Measurements from ENCODE around the gene ADAMTS4.
A peak's percentile ranks its signal among the peaks of the same experiment; 100 is the strongest.

The ADAMTS4 gene

GRCh38 chr1:161185732-161186311 is 13.0 kb downstream of the ADAMTS4 start:
- H3K27ac ChIP-seq: peak overlapping the region; percentile 78 to 99 (median 96)
- no peaks in the 10 kb centered on the region for H3K36me3 ChIP-seq
- TF ChIP-seq Cebpa-rat (IDR thresholded peaks at IDR 0.05): no peak
- H4K20me1 ChIP-seq: no peaks in the 10 kb centered on the region
- H3K4me3 ChIP-seq: peak overlapping the region in 5 of 10 experiments; percentile 8 to 52 (median 36); a peak in 10 of 20 replicates
- no peaks in the 10 kb centered on the region for H3K9me3 ChIP-seq (replicated peaks in 1 of 11)
- H3K27me3 ChIP-seq: no peaks in the 10 kb centered on the region
- H3K4me2 ChIP-seq: peak overlapping the region; percentile 64 to 95 (median 83)
- peak overlapping the region; percentile 68 to 85 (median 80) for H3K9ac ChIP-seq
- peaks cover 71 to 96% (median 79%) of the 10 kb centered on the region in 10 experiments for H3K4me1 ChIP-seq

DNA sequence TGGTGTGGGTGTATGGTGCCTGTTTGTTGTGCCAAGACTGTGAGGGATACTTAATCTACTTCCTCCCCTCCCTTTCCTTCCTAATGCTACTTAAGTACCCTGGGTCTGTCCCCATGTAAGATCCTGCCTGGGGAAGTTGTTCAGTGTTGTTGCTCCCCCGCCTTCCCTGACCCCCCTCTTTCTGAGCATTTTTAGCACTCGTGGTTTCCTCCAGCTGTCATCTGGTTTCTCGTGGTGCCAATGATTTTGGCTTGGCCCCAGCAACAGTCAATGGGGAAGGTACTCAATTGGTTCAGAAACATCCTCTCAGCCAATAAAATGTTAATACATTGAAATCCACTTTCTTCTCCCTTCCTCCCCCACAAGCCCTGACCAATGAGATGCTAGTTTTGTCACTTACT is 13.6 kb downstream of the ADAMTS4 start:
- H3K4me3 ChIP-seq: peak overlapping the region in 4 of 10 experiments; percentile 8 to 52 (median 24); a peak in 6 of 20 replicates
- peak overlapping the region; percentile 68 to 85 (median 80); a peak in 21 of 22 replicates for H3K9ac ChIP-seq
- no peaks in the 10 kb centered on the region for H3K27me3 ChIP-seq
- no peaks in the 10 kb centered on the region for H3K36me3 ChIP-seq
- H3K4me1 ChIP-seq: peaks cover 71 to 97% (median 83%) of the 10 kb centered on the region in 10 experiments
- no peaks in the 10 kb centered on the region for H3K9me3 ChIP-seq (replicated peaks in 1 of 11)
- H3K4me2 ChIP-seq: peak overlapping the region; percentile 64 to 95 (median 83)
- peak overlapping the region; percentile 78 to 99 (median 96) for H3K27ac ChIP-seq
- no peak for TF ChIP-seq Cebpa-rat (IDR thresholded peaks at IDR 0.05)
- no peaks in the 10 kb centered on the region for H4K20me1 ChIP-seq

- Histone ChIP-seq H3K4me2 (peak overlapping the region; percentile 31 to 95 (median 81)), H3K4me3 (peak overlapping the region in 2 of 10 experiments; percentile 25 to 41; a peak in 4 of 20 replicates), H3K36me3 (no peaks in the 10 kb centered on the region), H3K4me1 (peaks cover 80 to 95% (median 91%) of the 10 kb centered on the region in 10 experiments), H3K27me3 (no peaks in the 10 kb centered on the region), H4K20me1 (no peaks in the 10 kb centered on the region), H3K9ac (peak overlapping the region in 7 of 11 experiments; percentile 8 to 77 (median 65); a peak in 12 of 22 replicates), H3K27ac (peak overlapping the region in 10 of 11 experiments; percentile 13 to 99 (median 96); a peak in 19 of 22 replicates), H3K9me3 (replicated peaks in 1 of 11) (no peaks in the 10 kb centered on the region)
- no peak for TF ChIP-seq Cebpa-rat (IDR thresholded peaks at IDR 0.05)
Observed at GRCh38 chr1:161182214-161182613, 16.6 kb downstream of the ADAMTS4 start.

- Histone ChIP-seq H3K36me3 (peaks cover under 1 to 6% (median 4%) of the 10 kb centered on the region in 11 experiments; a peak in 19 of 22 replicates), H3K27me3 (no peaks in the 10 kb centered on the region), H3K9me3 (replicated peaks in 1 of 11) (no peaks in the 10 kb centered on the region), H3K27ac (peak overlapping the region in 5 of 11 experiments; percentile 65 to 99 (median 96); a peak in 8 of 22 replicates), H4K20me1 (peaks cover 0 to 7% (median 0%) of the 10 kb centered on the region in 11 experiments; a peak in 1 of 22 replicates), H3K4me3 (no peak overlapping the region), H3K4me2 (peak overlapping the region in 5 of 11 experiments; percentile 31 to 95 (median 81); a peak in 8 of 22 replicates), H3K4me1 (peaks cover 78 to 92% (median 88%) of the 10 kb centered on the region in 10 experiments), H3K9ac (peak overlapping the region in 1 of 11 experiments; percentile 65; a peak in 2 of 22 replicates)
- TF ChIP-seq Cebpa-rat (IDR thresholded peaks at IDR 0.05): no peak
Observed at GRCh38 chr1:161180639-161181038, 18.2 kb downstream of the ADAMTS4 start.

DNA sequence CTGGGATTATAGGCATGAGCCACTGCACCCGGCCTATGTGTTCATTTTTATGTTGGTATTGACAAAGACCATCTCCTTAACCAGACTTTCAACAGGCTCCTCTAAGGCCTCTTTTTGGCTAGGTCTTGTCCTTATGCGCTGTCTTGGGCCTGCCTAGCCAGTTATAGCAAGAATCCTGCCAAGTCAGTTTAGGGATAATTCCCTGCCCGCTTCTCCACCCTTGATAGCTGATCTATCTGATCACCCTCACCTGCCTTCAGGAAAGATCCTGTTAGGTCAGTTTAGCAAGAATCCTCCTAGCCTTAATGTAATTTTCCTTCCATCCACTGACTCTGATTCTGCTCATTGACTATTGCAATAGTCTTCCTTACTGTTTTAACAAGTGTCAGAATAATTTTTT is 19.2 kb downstream of the ADAMTS4 start:
- H3K27me3 ChIP-seq: no peaks in the 10 kb centered on the region
- H3K9me3 ChIP-seq (replicated peaks in 1 of 11): no peaks in the 10 kb centered on the region
- peaks cover 10 to 15% (median 14%) of the 10 kb centered on the region in 11 experiments for H3K36me3 ChIP-seq
- peaks cover 77 to 90% (median 84%) of the 10 kb centered on the region in 10 experiments for H3K4me1 ChIP-seq
- H3K4me2 ChIP-seq: peak overlapping the region in 4 of 11 experiments; percentile 96 to 98 (median 98); a peak in 5 of 22 replicates
- H3K9ac ChIP-seq: no peak overlapping the region
- H4K20me1 ChIP-seq: peaks cover 0 to 7% (median 0%) of the 10 kb centered on the region in 11 experiments; a peak in 2 of 22 replicates
- peak overlapping the region in 1 of 11 experiments; percentile 81; a peak in 2 of 22 replicates for H3K27ac ChIP-seq
- H3K4me3 ChIP-seq: no peak overlapping the region
- no peak for TF ChIP-seq Cebpa-rat (IDR thresholded peaks at IDR 0.05)

DNA sequence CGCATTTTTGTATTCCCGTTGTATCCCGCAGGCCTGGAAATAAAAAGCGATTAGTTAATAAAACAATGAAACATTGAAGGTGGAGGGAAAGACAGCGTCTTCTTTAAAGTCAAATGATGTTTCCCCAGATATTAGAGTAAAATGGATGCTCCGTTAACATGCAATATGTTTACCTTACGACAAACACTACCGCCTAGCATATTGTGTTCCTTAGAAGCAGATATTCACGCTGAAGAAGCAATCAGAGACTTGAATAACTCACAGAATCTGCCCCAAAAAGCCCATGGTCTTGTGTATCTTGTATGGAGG is 21.0 kb downstream of the ADAMTS4 start:
- H3K36me3 ChIP-seq: peaks cover 28 to 33% (median 32%) of the 10 kb centered on the region in 11 experiments
- peaks cover 0 to 7% (median 0%) of the 10 kb centered on the region in 11 experiments; a peak in 2 of 22 replicates for H4K20me1 ChIP-seq
- no peaks in the 10 kb centered on the region for H3K9me3 ChIP-seq (replicated peaks in 1 of 11)
- TF ChIP-seq Cebpa-rat (IDR thresholded peaks at IDR 0.05): no peak
- H3K27ac ChIP-seq: peak overlapping the region; percentile 79 to 92 (median 83)
- H3K27me3 ChIP-seq: no peaks in the 10 kb centered on the region
- peak overlapping the region; percentile 78 to 92 (median 84) for H3K4me3 ChIP-seq
- H3K4me2 ChIP-seq: peak overlapping the region; percentile 85 to 99 (median 98)
- H3K9ac ChIP-seq: peak overlapping the region; percentile 81 to 94 (median 86)
- H3K4me1 ChIP-seq: peaks cover 59 to 79% (median 69%) of the 10 kb centered on the region in 10 experiments

- H3K4me3 ChIP-seq: peak within 1 kb of the TSS; percentile 78 to 92 (median 84)
- H3K4me2 ChIP-seq: peak within 1 kb of the TSS; percentile 85 to 99 (median 98)
- no peaks in the 10 kb centered on the region for H3K9me3 ChIP-seq (replicated peaks in 1 of 11)
- peaks cover 0 to 7% (median 0%) of the 10 kb centered on the region in 11 experiments; a peak in 2 of 22 replicates for H4K20me1 ChIP-seq
- peak within 1 kb of the TSS; percentile 79 to 92 (median 83) for H3K27ac ChIP-seq
- H3K27me3 ChIP-seq: no peaks in the 10 kb centered on the region
- H3K4me1 ChIP-seq: peaks cover 54 to 74% (median 63%) of the 10 kb centered on the region in 10 experiments
- peaks cover 34 to 39% (median 37%) of the 10 kb centered on the region in 11 experiments for H3K36me3 ChIP-seq
- no peak for TF ChIP-seq Cebpa-rat (IDR thresholded peaks at IDR 0.05)
- peak within 1 kb of the TSS; percentile 81 to 94 (median 86) for H3K9ac ChIP-seq
Observed at GRCh38 chr1:161177112-161177935, 21.5 kb downstream of the ADAMTS4 start, which contains the start of gene B4GALT3. Gene B4GALT3 (minus strand): TSS chr1:161177507. CDS start chr1:161176060, 1,447 bp downstream.

DNA sequence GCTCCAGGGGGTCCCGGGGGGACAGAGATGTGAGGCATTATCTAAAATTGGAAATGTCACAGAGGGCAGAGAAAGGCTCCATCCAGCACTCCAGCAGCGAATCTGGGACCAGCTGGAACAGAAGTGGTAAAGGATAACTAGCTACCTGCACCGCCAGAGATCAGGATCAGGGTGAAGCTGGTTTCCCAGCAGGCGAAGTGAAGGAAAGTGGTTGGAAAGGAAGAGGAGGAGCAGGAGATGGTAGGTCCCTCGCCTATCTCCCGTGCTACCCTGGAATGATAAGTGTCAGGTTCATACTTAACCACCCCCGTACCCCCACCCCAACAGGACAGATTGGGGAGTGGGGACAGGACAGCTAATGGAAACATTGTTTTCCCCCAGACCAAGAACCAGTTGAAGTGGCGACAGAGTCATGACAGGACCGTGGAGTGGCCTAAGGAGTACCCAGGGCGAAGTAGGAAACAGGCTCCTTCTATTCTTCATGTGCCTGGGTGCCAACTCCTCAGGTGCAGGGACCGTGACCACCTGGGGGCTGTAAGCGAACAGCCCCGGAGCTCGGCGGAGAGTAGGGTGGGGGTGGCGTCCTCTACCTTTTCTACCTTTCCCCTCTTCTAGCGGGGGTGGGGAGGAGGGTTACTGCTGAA is 22.3 kb downstream of the ADAMTS4 start:
- peak overlapping the region; percentile 85 to 99 (median 98) for H3K4me2 ChIP-seq
- H3K27me3 ChIP-seq: no peaks in the 10 kb centered on the region
- peak overlapping the region; percentile 79 to 92 (median 83) for H3K27ac ChIP-seq
- no peaks in the 10 kb centered on the region for H3K9me3 ChIP-seq (replicated peaks in 1 of 11)
- H3K9ac ChIP-seq: peak overlapping the region; percentile 81 to 94 (median 86)
- H3K36me3 ChIP-seq: peaks cover 41 to 46% (median 45%) of the 10 kb centered on the region in 11 experiments
- TF ChIP-seq Cebpa-rat (IDR thresholded peaks at IDR 0.05): no peak
- H4K20me1 ChIP-seq: peaks cover 0 to 7% (median 0%) of the 10 kb centered on the region in 11 experiments; a peak in 3 of 22 replicates
- H3K4me1 ChIP-seq: peaks cover 46 to 66% (median 56%) of the 10 kb centered on the region in 10 experiments
- H3K4me3 ChIP-seq: peak overlapping the region; percentile 78 to 92 (median 84)

Measured in BLaER1 treated with 17β-estradiol and CSF1 and Interleukin-3, amounts not matched to agents 10 nM and 100 nM (cell line).